GM23338 (cell line): Measurements from ENCODE around the gene SLC25A20. TPM values are rescaled to one million over a fixed set of nuclear protein-coding genes. Genes with fewer than 3 reads are reported as not detected.

Experiments used
- ATAC-seq: fragments of 200-7000 bp; cut with Tn5 transposase; 3 replicates; pipeline ENCODE4 v1.9.1; 2020
- DNase-seq: peaks from one replicate; pipeline ENCODE4 v3.0.0-alpha.2; 2015; ENCODE audit warnings: low spot score
- H2AFZ ChIP-seq: fragments of 200-600 bp; sonication (generic); 2 replicates; pipeline ENCODE4 v1.8.0; 2016; ENCODE audit warnings: antibody characterized with exemption, mild to moderate bottlenecking, moderate library complexity
- H3F3A ChIP-seq: fragments of 200-600 bp; sonication (generic); replicated peaks from 2 replicates; pipeline ENCODE4 v1.8.0; 2017; ENCODE audit warnings: antibody characterized with exemption, mixed run types, low read depth
- H3K27ac ChIP-seq: fragments of 200-600 bp; sonication (generic); 2 replicates; pipeline ENCODE4 v1.6.1; 2016; ENCODE audit warnings: low read depth
- H3K27me3 ChIP-seq: fragments of 200-600 bp; sonication (generic); 2 replicates; pipeline ENCODE4 v1.8.0; 2016; ENCODE audit warnings: mild to moderate bottlenecking, mixed run types, moderate library complexity; ENCODE audit not compliant: insufficient read depth
- H3K36me3 ChIP-seq: fragments of 200-600 bp; sonication (generic); 2 replicates; pipeline ENCODE4 v1.8.0; 2016; ENCODE audit warnings: mild to moderate bottlenecking; ENCODE audit not compliant: insufficient read depth
- H3K4me1 ChIP-seq: fragments of 200-600 bp; sonication (generic); 2 replicates; pipeline ENCODE4 v1.8.0; 2016; ENCODE audit warnings: mild to moderate bottlenecking, moderate library complexity; ENCODE audit not compliant: insufficient read depth
- H3K4me2 ChIP-seq: fragments of 200-600 bp; sonication (generic); 2 replicates; pipeline ENCODE4 v1.7.1; 2017; ENCODE audit warnings: mixed run types
- H3K4me3 ChIP-seq: fragments of 200-600 bp; sonication (generic); 2 replicates; pipeline ENCODE4 v1.6.1; 2016; ENCODE audit warnings: mixed run types
- H3K79me2 ChIP-seq: fragments of 200-600 bp; sonication (generic); replicated peaks from 2 replicates; pipeline ENCODE4 v1.8.0; 2017; ENCODE audit warnings: mild to moderate bottlenecking; ENCODE audit not compliant: insufficient read depth
- H3K9me2 ChIP-seq: fragments of 200-600 bp; sonication (generic); 2 replicates; pipeline ENCODE4 v1.8.0; 2017; ENCODE audit not compliant: insufficient read depth
- H4K20me1 ChIP-seq: fragments of 200-600 bp; sonication (generic); replicated peaks from 2 replicates; pipeline ENCODE4 v1.8.0; 2017; ENCODE audit warnings: mild to moderate bottlenecking; ENCODE audit not compliant: insufficient read depth
- H3K27ac Mint-ChIP-seq: 2 replicates; pipeline ENCODE4 v1.8.0; 2020; ENCODE audit warnings: inconsistent platforms, mild to moderate bottlenecking, moderate library complexity, mixed read lengths
- H3K27me3 Mint-ChIP-seq: 3 replicates; pipeline ENCODE4 v1.8.0; 2022; ENCODE audit warnings: low read depth, mild to moderate bottlenecking, moderate library complexity, mixed read lengths, inconsistent platforms; ENCODE audit not compliant: insufficient read depth, poor library complexity
- H3K36me3 Mint-ChIP-seq: 3 replicates; pipeline ENCODE4 v1.8.0; 2021; ENCODE audit warnings: low read depth, mild to moderate bottlenecking, inconsistent platforms, moderate library complexity, mixed read lengths
- H3K4me1 Mint-ChIP-seq: 3 replicates; pipeline ENCODE4 v1.8.0; 2020; ENCODE audit warnings: mild to moderate bottlenecking, inconsistent platforms, mixed read lengths
- H3K4me3 Mint-ChIP-seq: 3 replicates; pipeline ENCODE4 v1.8.0; 2021; ENCODE audit warnings: moderate library complexity, mild to moderate bottlenecking, inconsistent platforms, mixed read lengths
- H3K9me3 Mint-ChIP-seq: 3 replicates; pipeline ENCODE4 v1.8.0; 2020; ENCODE audit warnings: moderate library complexity, mild to moderate bottlenecking, inconsistent platforms, mixed read lengths
- CREB1 ChIP-seq: fragments of 250-450 bp; sonication (Bioruptor Pico); IDR thresholded peaks from 2 replicates; pipeline ENCODE4 v1.5.0; 2020; ENCODE audit warnings: low read depth, mild to moderate bottlenecking, moderate library complexity
- CTCF ChIP-seq, 2 experiments: fragments of 200-600 bp in 1 of 2; sonication (generic) in 1 of 2; conservative IDR thresholded peaks; 2 replicates each; pipeline versions ENCODE4 v1.5.1 to v1.6.1; 2016 to 2017; ENCODE audit warnings: antibody characterized with exemption in 2 of 2, low read depth in 2 of 2, mild to moderate bottlenecking in 2 of 2, moderate library complexity in 1 of 2
- ETS1 ChIP-seq: IDR thresholded peaks from 2 replicates; pipeline ENCODE4 v1.6.1; 2016; ENCODE audit warnings: antibody characterized with exemption
- EZH2 ChIP-seq: fragments of 200-600 bp; sonication (generic); IDR thresholded peaks from one replicate; pipeline ENCODE4 v1.8.0; 2017; ENCODE audit warnings: antibody characterized with exemption, mild to moderate bottlenecking, low read depth; ENCODE audit not compliant: unreplicated experiment
- EZH2phosphoT487 ChIP-seq: fragments of 200-600 bp; sonication (generic); IDR thresholded peaks from one replicate; pipeline ENCODE4 v1.8.1; 2018; ENCODE audit warnings: antibody characterized with exemption; ENCODE audit not compliant: unreplicated experiment
- JUNB ChIP-seq: IDR thresholded peaks from one replicate; pipeline ENCODE4 v1.6.1; 2016; ENCODE audit warnings: antibody characterized with exemption; ENCODE audit not compliant: unreplicated experiment
- NANOG ChIP-seq: IDR thresholded peaks from 2 replicates; pipeline ENCODE4 v1.6.1; 2016; ENCODE audit warnings: antibody characterized with exemption, borderline replicate concordance
- POLR2AphosphoS5 ChIP-seq: IDR thresholded peaks from 2 replicates; pipeline ENCODE4 v1.6.1; 2016; ENCODE audit warnings: antibody characterized with exemption, low read depth
- STAT1 ChIP-seq: IDR thresholded peaks from one replicate; pipeline ENCODE4 v1.6.1; 2016; ENCODE audit warnings: antibody characterized with exemption; ENCODE audit not compliant: unreplicated experiment
- ZNF114 ChIP-seq: fragments of 250-450 bp; sonication (Bioruptor Pico); IDR thresholded peaks from 2 replicates; pipeline ENCODE4 v1.5.0; 2020; ENCODE audit warnings: mild to moderate bottlenecking, moderate library complexity
- ZNF331 ChIP-seq: fragments of 250-450 bp; sonication (Bioruptor Pico); IDR thresholded peaks from 2 replicates; pipeline ENCODE4 v1.5.0; 2020; ENCODE audit warnings: low read depth, mild to moderate bottlenecking, moderate library complexity
- polyA plus RNA-seq: library from polyadenylated mRNA; unstranded; fragments of >200 nt; fragmentation: Nextera tagmentation; extraction: Ambion mirVana; gene quantifications from 2 replicates; pipeline ENCODE4 v1.2.1, GENCODE V29; 2016
- total RNA-seq: library from RNA; depleted of rRNA; stranded (reverse); fragments of >200 nt; shearing (Covaris generic); gene quantifications from 2 replicates; pipeline ENCODE4 v1.2.3, GENCODE V29; 2014
- TF ChIP-seq, protein P1 (sequence below): fragments of 250-450 bp; sonication (Bioruptor Pico); IDR thresholded peaks from 2 replicates; pipeline ENCODE4 v1.5.0; 2020; ENCODE audit warnings: mild to moderate bottlenecking, moderate library complexity
- TF ChIP-seq, protein P2 (sequence below): IDR thresholded peaks from one replicate; pipeline ENCODE4 v1.6.1; 2018; ENCODE audit warnings: antibody characterized with exemption; ENCODE audit not compliant: unreplicated experiment

SLC25A20 gene
- total and polyA plus RNA-seq, 2 experiments from 2014 or later: 3.0 to 4.3 TPM

DNA sequence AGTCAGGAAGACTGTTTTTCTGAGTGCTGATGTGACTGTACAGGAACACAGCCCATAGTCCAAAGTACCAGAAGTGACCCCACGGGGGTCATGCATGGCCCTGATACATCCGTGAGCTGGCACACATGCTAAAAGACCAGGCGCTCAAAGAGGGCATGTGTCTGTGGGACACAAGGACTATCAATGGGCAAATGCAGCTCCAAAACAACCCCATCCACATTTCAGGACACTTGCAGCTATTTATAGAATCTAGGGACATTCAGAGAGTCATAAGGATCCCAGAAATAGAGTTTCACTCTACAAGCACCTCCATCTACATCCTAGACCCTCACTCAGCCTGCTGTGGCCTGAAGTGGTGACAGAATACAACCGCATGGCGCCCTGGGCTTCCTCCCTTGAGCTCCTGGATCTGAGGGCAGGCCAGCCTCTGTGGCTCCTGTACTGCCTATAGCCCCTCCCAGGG, 17.0 kb downstream of the SLC25A20 start:
- no peak overlapping the region for H2AFZ ChIP-seq
- H3K9me3 Mint-ChIP-seq: no peaks in the 10 kb centered on the region; the same call in 2 of the 3 replicates
- no peaks in the 10 kb centered on the region for H3K4me1 Mint-ChIP-seq
- ATAC-seq: no peak
- no peaks in the 10 kb centered on the region for H3K79me2 ChIP-seq
- DNase-seq: no peak
- no peak overlapping the region for H3K4me3 Mint-ChIP-seq
- H3K27ac Mint-ChIP-seq: no peak overlapping the region
- TF ChIP-seq NANOG (no peak), ETS1 (no peak), ZNF331 (CRISPR knock-in tag) (no peak), EZH2 (no peak), EZH2phosphoT487 (no peak), CREB1 (no peak), POLR2AphosphoS5 (no peak), STAT1 (no peak), CTCF (conservative IDR thresholded peaks at IDR 0.05; ENCODE audit: low read depth in 2 of 2) (no peak), JUNB (no peak), ZNF114 (CRISPR knock-in tag) (no peak)
- TF ChIP-seq, protein P1, sequence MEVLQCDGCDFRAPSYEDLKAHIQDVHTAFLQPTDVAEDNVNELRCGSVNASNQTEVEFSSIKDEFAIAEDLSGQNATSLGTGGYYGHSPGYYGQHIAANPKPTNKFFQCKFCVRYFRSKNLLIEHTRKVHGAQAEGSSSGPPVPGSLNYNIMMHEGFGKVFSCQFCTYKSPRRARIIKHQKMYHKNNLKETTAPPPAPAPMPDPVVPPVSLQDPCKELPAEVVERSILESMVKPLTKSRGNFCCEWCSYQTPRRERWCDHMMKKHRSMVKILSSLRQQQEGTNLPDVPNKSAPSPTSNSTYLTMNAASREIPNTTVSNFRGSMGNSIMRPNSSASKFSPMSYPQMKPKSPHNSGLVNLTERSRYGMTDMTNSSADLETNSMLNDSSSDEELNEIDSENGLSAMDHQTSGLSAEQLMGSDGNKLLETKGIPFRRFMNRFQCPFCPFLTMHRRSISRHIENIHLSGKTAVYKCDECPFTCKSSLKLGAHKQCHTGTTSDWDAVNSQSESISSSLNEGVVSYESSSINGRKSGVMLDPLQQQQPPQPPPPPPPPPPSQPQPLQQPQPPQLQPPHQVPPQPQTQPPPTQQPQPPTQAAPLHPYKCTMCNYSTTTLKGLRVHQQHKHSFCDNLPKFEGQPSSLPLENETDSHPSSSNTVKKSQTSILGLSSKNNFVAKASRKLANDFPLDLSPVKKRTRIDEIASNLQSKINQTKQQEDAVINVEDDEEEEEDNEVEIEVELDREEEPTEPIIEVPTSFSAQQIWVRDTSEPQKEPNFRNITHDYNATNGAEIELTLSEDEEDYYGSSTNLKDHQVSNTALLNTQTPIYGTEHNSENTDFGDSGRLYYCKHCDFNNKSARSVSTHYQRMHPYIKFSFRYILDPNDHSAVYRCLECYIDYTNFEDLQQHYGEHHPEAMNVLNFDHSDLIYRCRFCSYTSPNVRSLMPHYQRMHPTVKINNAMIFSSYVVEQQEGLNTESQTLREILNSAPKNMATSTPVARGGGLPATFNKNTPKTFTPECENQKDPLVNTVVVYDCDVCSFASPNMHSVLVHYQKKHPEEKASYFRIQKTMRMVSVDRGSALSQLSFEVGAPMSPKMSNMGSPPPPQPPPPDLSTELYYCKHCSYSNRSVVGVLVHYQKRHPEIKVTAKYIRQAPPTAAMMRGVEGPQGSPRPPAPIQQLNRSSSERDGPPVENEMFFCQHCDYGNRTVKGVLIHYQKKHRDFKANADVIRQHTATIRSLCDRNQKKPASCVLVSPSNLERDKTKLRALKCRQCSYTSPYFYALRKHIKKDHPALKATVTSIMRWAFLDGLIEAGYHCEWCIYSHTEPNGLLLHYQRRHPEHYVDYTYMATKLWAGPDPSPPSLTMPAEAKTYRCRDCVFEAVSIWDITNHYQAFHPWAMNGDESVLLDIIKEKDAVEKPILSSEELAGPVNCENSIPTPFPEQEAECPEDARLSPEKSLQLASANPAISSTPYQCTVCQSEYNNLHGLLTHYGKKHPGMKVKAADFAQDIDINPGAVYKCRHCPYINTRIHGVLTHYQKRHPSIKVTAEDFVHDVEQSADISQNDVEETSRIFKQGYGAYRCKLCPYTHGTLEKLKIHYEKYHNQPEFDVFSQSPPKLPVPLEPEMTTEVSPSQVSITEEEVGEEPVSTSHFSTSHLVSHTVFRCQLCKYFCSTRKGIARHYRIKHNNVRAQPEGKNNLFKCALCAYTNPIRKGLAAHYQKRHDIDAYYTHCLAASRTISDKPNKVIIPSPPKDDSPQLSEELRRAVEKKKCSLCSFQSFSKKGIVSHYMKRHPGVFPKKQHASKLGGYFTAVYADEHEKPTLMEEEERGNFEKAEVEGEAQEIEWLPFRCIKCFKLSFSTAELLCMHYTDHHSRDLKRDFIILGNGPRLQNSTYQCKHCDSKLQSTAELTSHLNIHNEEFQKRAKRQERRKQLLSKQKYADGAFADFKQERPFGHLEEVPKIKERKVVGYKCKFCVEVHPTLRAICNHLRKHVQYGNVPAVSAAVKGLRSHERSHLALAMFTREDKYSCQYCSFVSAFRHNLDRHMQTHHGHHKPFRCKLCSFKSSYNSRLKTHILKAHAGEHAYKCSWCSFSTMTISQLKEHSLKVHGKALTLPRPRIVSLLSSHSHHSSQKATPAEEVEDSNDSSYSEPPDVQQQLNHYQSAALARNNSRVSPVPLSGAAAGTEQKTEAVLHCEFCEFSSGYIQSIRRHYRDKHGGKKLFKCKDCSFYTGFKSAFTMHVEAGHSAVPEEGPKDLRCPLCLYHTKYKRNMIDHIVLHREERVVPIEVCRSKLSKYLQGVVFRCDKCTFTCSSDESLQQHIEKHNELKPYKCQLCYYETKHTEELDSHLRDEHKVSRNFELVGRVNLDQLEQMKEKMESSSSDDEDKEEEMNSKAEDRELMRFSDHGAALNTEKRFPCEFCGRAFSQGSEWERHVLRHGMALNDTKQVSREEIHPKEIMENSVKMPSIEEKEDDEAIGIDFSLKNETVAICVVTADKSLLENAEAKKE (CRISPR knock-in tag): no peak
- TF ChIP-seq, protein P2, sequence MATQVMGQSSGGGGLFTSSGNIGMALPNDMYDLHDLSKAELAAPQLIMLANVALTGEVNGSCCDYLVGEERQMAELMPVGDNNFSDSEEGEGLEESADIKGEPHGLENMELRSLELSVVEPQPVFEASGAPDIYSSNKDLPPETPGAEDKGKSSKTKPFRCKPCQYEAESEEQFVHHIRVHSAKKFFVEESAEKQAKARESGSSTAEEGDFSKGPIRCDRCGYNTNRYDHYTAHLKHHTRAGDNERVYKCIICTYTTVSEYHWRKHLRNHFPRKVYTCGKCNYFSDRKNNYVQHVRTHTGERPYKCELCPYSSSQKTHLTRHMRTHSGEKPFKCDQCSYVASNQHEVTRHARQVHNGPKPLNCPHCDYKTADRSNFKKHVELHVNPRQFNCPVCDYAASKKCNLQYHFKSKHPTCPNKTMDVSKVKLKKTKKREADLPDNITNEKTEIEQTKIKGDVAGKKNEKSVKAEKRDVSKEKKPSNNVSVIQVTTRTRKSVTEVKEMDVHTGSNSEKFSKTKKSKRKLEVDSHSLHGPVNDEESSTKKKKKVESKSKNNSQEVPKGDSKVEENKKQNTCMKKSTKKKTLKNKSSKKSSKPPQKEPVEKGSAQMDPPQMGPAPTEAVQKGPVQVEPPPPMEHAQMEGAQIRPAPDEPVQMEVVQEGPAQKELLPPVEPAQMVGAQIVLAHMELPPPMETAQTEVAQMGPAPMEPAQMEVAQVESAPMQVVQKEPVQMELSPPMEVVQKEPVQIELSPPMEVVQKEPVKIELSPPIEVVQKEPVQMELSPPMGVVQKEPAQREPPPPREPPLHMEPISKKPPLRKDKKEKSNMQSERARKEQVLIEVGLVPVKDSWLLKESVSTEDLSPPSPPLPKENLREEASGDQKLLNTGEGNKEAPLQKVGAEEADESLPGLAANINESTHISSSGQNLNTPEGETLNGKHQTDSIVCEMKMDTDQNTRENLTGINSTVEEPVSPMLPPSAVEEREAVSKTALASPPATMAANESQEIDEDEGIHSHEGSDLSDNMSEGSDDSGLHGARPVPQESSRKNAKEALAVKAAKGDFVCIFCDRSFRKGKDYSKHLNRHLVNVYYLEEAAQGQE: no peak
- H3K4me1 ChIP-seq: no peaks in the 10 kb centered on the region
- peaks cover 4% of the 10 kb centered on the region for H3K27me3 Mint-ChIP-seq
- H4K20me1 ChIP-seq: no peaks in the 10 kb centered on the region
- no peaks in the 10 kb centered on the region for H3K36me3 Mint-ChIP-seq
- H3K4me3 ChIP-seq: no peak overlapping the region
- H3F3A ChIP-seq: no peaks in the 10 kb centered on the region
- H3K27me3 ChIP-seq: no peaks in the 10 kb centered on the region
- no peak overlapping the region for H3K4me2 ChIP-seq
- H3K36me3 ChIP-seq: no peaks in the 10 kb centered on the region
- no peaks in the 10 kb centered on the region for H3K9me2 ChIP-seq
- H3K27ac ChIP-seq: no peak overlapping the region
